ENCODE measurements around the gene ACP6. TPM values are rescaled to one million over a fixed set of nuclear protein-coding genes. Genes with fewer than 3 reads are reported as not detected.

The ACP6 gene
- total and polyA plus RNA-seq, 2 donors (not counting 3 experiments of a cell fraction or from before 2014, with no cell fraction given), result 7.1 to 9.4 TPM

- Histone ChIP-seq H3K4me1 (ENCODE audit: control insufficient read depth, extremely low read depth, insufficient read depth, low read length) (no peaks in the 10 kb centered on the region), H3K4me3 (replicated peaks in 1 of 3; ENCODE audit: insufficient read depth in 1 of 3, low read depth in 1 of 3, low read length in 3 of 3) (no peak overlapping the region), H4K20me1 (replicated peaks; ENCODE audit: control insufficient read depth, extremely low read depth, insufficient read depth, low read length) (no peaks in the 10 kb centered on the region), H2AFZ (ENCODE audit: low read depth, low read length) (no peak overlapping the region), H3K27me3 (ENCODE audit: control insufficient read depth in 2 of 2, insufficient read depth in 2 of 2, low read length in 2 of 2) (no peaks in the 10 kb centered on the region), H3K4me2 (ENCODE audit: insufficient read depth, low read length) (no peak overlapping the region), H3K27ac (ENCODE audit: insufficient read depth, low read depth, low read length) (no peak overlapping the region), H3K36me3 (ENCODE audit: control insufficient read depth in 2 of 2, extremely low read depth in 1 of 2, insufficient read depth in 2 of 2, low read length in 2 of 2) (no peaks in the 10 kb centered on the region), H3K79me2 (ENCODE audit: control insufficient read depth, insufficient read depth, low read length) (no peaks in the 10 kb centered on the region), H3K9me1 (replicated peaks; ENCODE audit: control insufficient read depth, extremely low read depth, insufficient read depth, low read length) (no peaks in the 10 kb centered on the region), H3K9me3 (replicated peaks; ENCODE audit: control insufficient read depth, insufficient read depth, low read length) (no peaks in the 10 kb centered on the region), H3K9ac (replicated peaks; ENCODE audit: extremely low read depth, insufficient read depth, low read length) (no peak overlapping the region)
- dilution Hi-C loops (cut with MboI; ENCODE audit: extremely low pct_ligation_motif_present, low sequenced_read_pairs) (no loop called here), intact Hi-C loops (cut with micrococcal nuclease) (no loop called here)
- DNase-seq (ENCODE audit: low read depth, low spot score) (no peak), FAIRE-seq (no peak)
- POLR2A ChIA-PET, result no interaction called here
- CTCF ChIA-PET, result interaction anchor here (1.3 to 1.6 kb wide), 4 partner anchors 10 to 360 kb away, joined by 3 to 6 read pairs (median 4); no protein-coding TSS in a partner anchor
- no TSS peak for BruUV-seq (replicated peaks)
- TF ChIP-seq EZH2 (IDR thresholded peaks at IDR 0.05; ENCODE audit: borderline replicate concordance, low read depth, low read length, severe bottlenecking), result no peak
- no peak for TF ChIP-seq FOS (IDR thresholded peaks at IDR 0.05; ENCODE audit: borderline replicate concordance, insufficient read depth, low read length)
- TF ChIP-seq JUN (IDR thresholded peaks at IDR 0.05; ENCODE audit: borderline replicate concordance, insufficient read depth, insufficient read length, low read depth), result no peak
- no peak for TF ChIP-seq MAX (IDR thresholded peaks at IDR 0.05; ENCODE audit: insufficient read depth, insufficient read length)
- TF ChIP-seq POLR2AphosphoS5 (IDR thresholded peaks at IDR 0.05; ENCODE audit: insufficient read depth, low read depth, low read length), result no peak
- TF ChIP-seq GATA2 (IDR thresholded peaks at IDR 0.05; ENCODE audit: insufficient read depth, insufficient read length, low read depth, low read length), result no peak
- TF ChIP-seq MYC (IDR thresholded peaks at IDR 0.05; ENCODE audit: low read depth, low read length), result no peak
Observed at GRCh38 chr1:147633759-147634158, 36.6 kb downstream of the ACP6 start.

- H3K27ac ChIP-seq (ENCODE audit: insufficient read depth, low read depth, low read length), result no peak overlapping the region
- H3K4me2 ChIP-seq (ENCODE audit: insufficient read depth, low read length), result no peak overlapping the region
- FAIRE-seq, result no peak
- no peak overlapping the region for H3K9ac ChIP-seq (replicated peaks; ENCODE audit: extremely low read depth, insufficient read depth, low read length)
- TF ChIP-seq POLR2AphosphoS5 (IDR thresholded peaks at IDR 0.05; ENCODE audit: insufficient read depth, low read depth, low read length), result no peak
- TF ChIP-seq POLR2A (IDR thresholded peaks at IDR 0.05; ENCODE audit: low read depth, low read length), result no peak
- no peak for TF ChIP-seq FOS (IDR thresholded peaks at IDR 0.05; ENCODE audit: borderline replicate concordance, insufficient read depth, low read length)
- no peak for TF ChIP-seq EZH2 (IDR thresholded peaks at IDR 0.05; ENCODE audit: borderline replicate concordance, low read depth, low read length, severe bottlenecking)
- no peak for TF ChIP-seq JUN (IDR thresholded peaks at IDR 0.05; ENCODE audit: borderline replicate concordance, insufficient read depth, insufficient read length, low read depth)
- no peak for TF ChIP-seq CTCF (IDR thresholded peaks at IDR 0.05; ENCODE audit: extremely low read depth in 1 of 2, insufficient read depth in 1 of 2, low read depth in 1 of 2, low read length in 2 of 2)
- no peak for TF ChIP-seq MAX (IDR thresholded peaks at IDR 0.05; ENCODE audit: insufficient read depth, insufficient read length)
- TF ChIP-seq MYC (IDR thresholded peaks at IDR 0.05; ENCODE audit: low read depth, low read length), result no peak
- no peak for TF ChIP-seq GATA2 (IDR thresholded peaks at IDR 0.05; ENCODE audit: insufficient read depth, insufficient read length, low read depth, low read length)
- H2AFZ ChIP-seq (ENCODE audit: low read depth, low read length), result no peak overlapping the region
- DNase-seq (ENCODE audit: low read depth, low spot score), result no peak
- POLR2A ChIA-PET, result interaction anchor here (0.6 kb wide), 1 partner anchor 21 kb away, joined by 4 read pairs; no protein-coding TSS in a partner anchor
- intact Hi-C loops (cut with micrococcal nuclease), result no loop called here
- H3K9me3 ChIP-seq (replicated peaks; ENCODE audit: control insufficient read depth, insufficient read depth, low read length), result no peaks in the 10 kb centered on the region
- no peaks in the 10 kb centered on the region for H3K36me3 ChIP-seq (ENCODE audit: control insufficient read depth in 2 of 2, extremely low read depth in 1 of 2, insufficient read depth in 2 of 2, low read length in 2 of 2)
- no peak overlapping the region for H3K4me3 ChIP-seq (replicated peaks in 1 of 3; ENCODE audit: insufficient read depth in 1 of 3, low read depth in 1 of 3, low read length in 3 of 3)
- no peaks in the 10 kb centered on the region for H4K20me1 ChIP-seq (replicated peaks; ENCODE audit: control insufficient read depth, extremely low read depth, insufficient read depth, low read length)
- no peaks in the 10 kb centered on the region for H3K4me1 ChIP-seq (ENCODE audit: control insufficient read depth, extremely low read depth, insufficient read depth, low read length)
- no peaks in the 10 kb centered on the region for H3K27me3 ChIP-seq (ENCODE audit: control insufficient read depth in 2 of 2, insufficient read depth in 2 of 2, low read length in 2 of 2)
- CTCF ChIA-PET, result interaction anchor here (1.2 kb wide), 1 partner anchor 135 kb away, joined by 6 read pairs; no protein-coding TSS in a partner anchor
- no peaks in the 10 kb centered on the region for H3K9me1 ChIP-seq (replicated peaks; ENCODE audit: control insufficient read depth, extremely low read depth, insufficient read depth, low read length)
- dilution Hi-C loops (cut with MboI; ENCODE audit: extremely low pct_ligation_motif_present, low sequenced_read_pairs), result no loop called here
- H3K79me2 ChIP-seq (ENCODE audit: control insufficient read depth, insufficient read depth, low read length), result no peaks in the 10 kb centered on the region
- no TSS peak for BruUV-seq (replicated peaks)
Observed at GRCh38 chr1:147631839-147632238, 38.5 kb downstream of the ACP6 start.
